A549 (cell line): ENCODE data around the gene PLEKHA8. TPM values are rescaled to one million over a fixed set of nuclear protein-coding genes. Genes with fewer than 3 reads are reported as not detected.

ENCODE experiments used
- ATAC-seq, 2 experiments: fragments of 200-7000 bp in 1 of 2; fragments of >200 bp in 1 of 2; cut with Nextera tagmentation in 1 of 2; cut with Tn5 transposase in 1 of 2; 3 replicates each; pipeline versions ENCODE4 v1.8.0 to v1.9.1; 2018 to 2020; ENCODE audit warnings: mild to moderate bottlenecking in 1 of 2, moderate library complexity in 1 of 2
- CTCF ChIA-PET: fragments of 300-600 bp; sonication (Branson Sonifier 250); formaldehyde crosslinking; extraction: SDS; loops from one replicate; lab custom pipeline; 2021; ENCODE audit warnings: antibody characterized with exemption, inconsistent platforms; lab: Yijun Ruan, JAX
- POLR2A ChIA-PET: fragments of 350-600 bp; formaldehyde crosslinking; extraction: SDS; loops from one replicate; lab custom pipeline; 2021; ENCODE audit warnings: antibody characterized with exemption, inconsistent platforms; lab: Yijun Ruan, JAX
- DNase-seq, 2 experiments: peaks; one replicate each; pipeline versions ENCODE4 v3.0.0 to v3.0.0-alpha.2; 2011 to 2016; ENCODE audit warnings: low read depth in 1 of 2, low spot score in 1 of 2
- FAIRE-seq: peaks from 2 replicates; lab custom pipeline; 2011; peaks lifted over from hg19 to GRCh38; lab: Jason Lieb, UNC
- H3K27ac ChIP-seq, 2 experiments: fragments of >200 bp; sonication (Bioruptor Twin); formaldehyde crosslinking; 3 replicates each; pipeline ENCODE4 v1.5.1; 2016 to 2017
- H3K4me1 ChIP-seq: fragments of >200 bp; sonication (Bioruptor Twin); formaldehyde crosslinking; 3 replicates; pipeline ENCODE4 v1.6.1; 2016
- H3K4me2 ChIP-seq: fragments of >200 bp; sonication (Bioruptor Twin); formaldehyde crosslinking; 3 replicates; pipeline ENCODE4 v1.6.1; 2016
- H3K4me3 ChIP-seq: fragments of >200 bp; sonication (Bioruptor Twin); formaldehyde crosslinking; 3 replicates; pipeline ENCODE4 v1.5.1; 2016
- H3K9me3 ChIP-seq: fragments of >200 bp; sonication (Bioruptor Twin); formaldehyde crosslinking; 3 replicates; pipeline ENCODE4 v1.6.1; 2016
- CBX8 ChIP-seq: fragments of 200-600 bp; sonication (generic); IDR thresholded peaks from 2 replicates; pipeline ENCODE4 v1.6.1; 2016
- CEBPB ChIP-seq, 2 experiments: fragments of >200 bp in 1 of 2; sonication (Bioruptor Twin) in 1 of 2; formaldehyde crosslinking in 1 of 2; IDR thresholded peaks; 2 replicates each; pipeline ENCODE4 v1.6.1; 2012 to 2016
- CHD2 ChIP-seq: fragments of 150-350 bp; IDR thresholded peaks from 2 replicates; pipeline ENCODE4 v1.6.1; 2014; ENCODE audit warnings: low read length; ENCODE audit not compliant: partially characterized antibody
- CHD4 ChIP-seq: fragments of 200-600 bp; sonication (generic); IDR thresholded peaks from 2 replicates; pipeline ENCODE4 v1.6.1; 2016; ENCODE audit warnings: antibody characterized with exemption, mild to moderate bottlenecking, borderline replicate concordance
- ESRRA ChIP-seq: fragments of 150-350 bp; IDR thresholded peaks from 2 replicates; pipeline ENCODE4 v1.6.1; 2014; ENCODE audit warnings: mild to moderate bottlenecking, low read length, borderline replicate concordance
- GATA3 ChIP-seq: IDR thresholded peaks from 2 replicates; pipeline ENCODE4 v1.6.1; 2012; ENCODE audit warnings: borderline replicate concordance
- HDAC2 ChIP-seq: fragments of 200-600 bp; sonication (generic); IDR thresholded peaks from 2 replicates; pipeline ENCODE4 v1.6.1; 2016
- HEYL ChIP-seq: fragments of 250-450 bp; sonication (Bioruptor Pico); IDR thresholded peaks from 2 replicates; pipeline ENCODE4 v1.8.0; 2021; ENCODE audit warnings: mild to moderate bottlenecking, moderate library complexity
- HOXB5 ChIP-seq: fragments of 250-450 bp; sonication (Bioruptor Pico); IDR thresholded peaks from 2 replicates; pipeline ENCODE4 v1.5.0; 2020; ENCODE audit warnings: mild to moderate bottlenecking, moderate library complexity
- JUNB ChIP-seq: fragments of >200 bp; sonication (Bioruptor Twin); formaldehyde crosslinking; IDR thresholded peaks from 2 replicates; pipeline ENCODE4 v1.6.1; 2016
- MYC ChIP-seq: IDR thresholded peaks from 2 replicates; pipeline ENCODE4 v1.6.1; 2012; ENCODE audit warnings: mild to moderate bottlenecking, inconsistent platforms, low read length, improper control_type of control experiment, borderline replicate concordance
- NPAS2 ChIP-seq: fragments of 250-450 bp; sonication (Bioruptor Pico); IDR thresholded peaks from 2 replicates; pipeline ENCODE4 v1.8.0; 2022; ENCODE audit warnings: mild to moderate bottlenecking, moderate library complexity, borderline replicate concordance
- POLR2A ChIP-seq: IDR thresholded peaks from 2 replicates; pipeline ENCODE4 v1.6.1; 2012; ENCODE audit warnings: mild to moderate bottlenecking, low read length
- POLR2AphosphoS2 ChIP-seq: conservative IDR thresholded peaks from 2 replicates; pipeline ENCODE4 v1.6.1; 2012; ENCODE audit warnings: low read length, improper control_type of control experiment, inconsistent platforms
- RAD21 ChIP-seq, 2 experiments: fragments of >200 bp in 1 of 2; sonication (Bioruptor Twin) in 1 of 2; formaldehyde crosslinking in 1 of 2; IDR thresholded peaks in 1 of 2; conservative IDR thresholded peaks in 1 of 2; 2 replicates in 1 of 2; 3 replicates in 1 of 2; pipeline ENCODE4 v1.6.1; 2012 to 2018; ENCODE audit warnings: inconsistent platforms in 1 of 2
- RARB ChIP-seq: fragments of 250-450 bp; sonication (Bioruptor Pico); IDR thresholded peaks from 2 replicates; pipeline ENCODE4 v1.8.0; 2021; ENCODE audit warnings: mild to moderate bottlenecking, moderate library complexity
- RFX5 ChIP-seq: fragments of 450-650 bp; IDR thresholded peaks from 2 replicates; pipeline ENCODE4 v1.7.1; 2014; ENCODE audit warnings: antibody characterized with exemption, mild to moderate bottlenecking, moderate library complexity
- SMC3 ChIP-seq: fragments of >200 bp; sonication (Bioruptor Twin); formaldehyde crosslinking; IDR thresholded peaks from 3 replicates; pipeline ENCODE4 v1.6.1; 2018; ENCODE audit warnings: inconsistent platforms
- ZC3H11A ChIP-seq: fragments of 450-650 bp; IDR thresholded peaks from 2 replicates; pipeline ENCODE4 v1.6.1; 2014; ENCODE audit warnings: antibody characterized with exemption, mild to moderate bottlenecking
- ZFP36 ChIP-seq: fragments of 450-650 bp; IDR thresholded peaks from 2 replicates; pipeline ENCODE4 v1.6.1; 2014; ENCODE audit warnings: borderline replicate concordance; ENCODE audit not compliant: partially characterized antibody
- WGBS: methylation state at CpG from one replicate; pipeline ENCODE4 v1.1.6; 2017; ENCODE audit errors: missing lambda C conversion rate; 5-methylcytosine and 5-hydroxymethylcytosine counted together
- polyA plus RNA-seq, 4 experiments: library from polyadenylated mRNA; depleted of rRNA in 3 of 4; stranded (reverse); fragments of >200 nt; fragmentation: RNase III in 1 of 4; extraction: RNeasy Plus Mini Kit Qiagen cat#74134 plus additional on column Dnase treatment in 1 of 4; gene quantifications; 2 replicates in 3 of 4; 3 replicates in 1 of 4; pipeline ENCODE4 v1.2.3, GENCODE V29; 2011 to 2017
- TF ChIP-seq, protein P1 (sequence below): fragments of 250-450 bp; sonication (Bioruptor Pico); IDR thresholded peaks from 2 replicates; pipeline ENCODE4 v1.5.0; 2021; ENCODE audit warnings: mild to moderate bottlenecking, moderate library complexity, borderline replicate concordance
- TF ChIP-seq, protein P2 (sequence below): fragments of >200 bp; sonication (Bioruptor Twin); formaldehyde crosslinking; IDR thresholded peaks from 3 replicates; pipeline ENCODE4 v1.6.1; 2016
- TF ChIP-seq, protein P3 (sequence below): fragments of >200 bp; sonication (Bioruptor Twin); formaldehyde crosslinking; IDR thresholded peaks from 3 replicates; pipeline ENCODE4 v1.5.1; 2016
- TF ChIP-seq, protein P4 (sequence below): fragments of 250-450 bp; sonication (Bioruptor Pico); IDR thresholded peaks from 2 replicates; pipeline ENCODE4 v1.5.0; 2020; ENCODE audit warnings: low read depth, mild to moderate bottlenecking, moderate library complexity
- TF ChIP-seq, protein P5 (sequence below): fragments of >200 bp; sonication (Bioruptor Twin); formaldehyde crosslinking; IDR thresholded peaks from 2 replicates; pipeline ENCODE4 v1.6.1; 2016
- TF ChIP-seq, protein P6 (sequence below): IDR thresholded peaks from 2 replicates; pipeline ENCODE4 v1.6.1; 2012; ENCODE audit warnings: low read depth, borderline replicate concordance

The PLEKHA8 gene
- polyA plus RNA-seq, 2 of the 4 experiments (the other 2 are of a cell fraction): 5.9 to 10.9 TPM

DNA sequence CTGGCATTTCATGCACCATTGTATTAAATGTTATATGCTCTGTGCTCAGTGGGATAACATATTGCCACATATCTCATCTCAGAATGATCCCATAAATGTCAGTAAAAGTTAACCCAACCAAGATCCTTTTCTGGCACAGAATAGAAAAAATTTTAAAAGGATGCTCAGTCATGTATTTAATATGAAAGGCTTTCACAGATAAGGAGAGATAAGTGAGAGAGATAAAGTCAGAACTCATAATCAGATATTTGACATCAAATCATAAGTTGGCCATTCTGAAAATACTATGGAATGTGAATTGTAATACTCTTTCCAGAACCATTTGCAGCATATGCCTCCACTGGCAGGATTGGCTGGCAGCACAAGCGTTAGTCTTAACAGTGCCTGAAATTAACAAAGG, 38.5 kb downstream of the PLEKHA8 start (continued):
- TF ChIP-seq, protein P1, sequence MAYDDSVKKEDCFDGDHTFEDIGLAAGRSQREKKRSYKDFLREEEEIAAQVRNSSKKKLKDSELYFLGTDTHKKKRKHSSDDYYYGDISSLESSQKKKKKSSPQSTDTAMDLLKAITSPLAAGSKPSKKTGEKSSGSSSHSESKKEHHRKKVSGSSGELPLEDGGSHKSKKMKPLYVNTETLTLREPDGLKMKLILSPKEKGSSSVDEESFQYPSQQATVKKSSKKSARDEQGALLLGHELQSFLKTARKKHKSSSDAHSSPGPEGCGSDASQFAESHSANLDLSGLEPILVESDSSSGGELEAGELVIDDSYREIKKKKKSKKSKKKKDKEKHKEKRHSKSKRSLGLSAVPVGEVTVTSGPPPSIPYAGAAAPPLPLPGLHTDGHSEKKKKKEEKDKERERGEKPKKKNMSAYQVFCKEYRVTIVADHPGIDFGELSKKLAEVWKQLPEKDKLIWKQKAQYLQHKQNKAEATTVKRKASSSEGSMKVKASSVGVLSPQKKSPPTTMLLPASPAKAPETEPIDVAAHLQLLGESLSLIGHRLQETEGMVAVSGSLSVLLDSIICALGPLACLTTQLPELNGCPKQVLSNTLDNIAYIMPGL (CRISPR knock-in tag): no peak
- TF ChIP-seq, protein P2, sequence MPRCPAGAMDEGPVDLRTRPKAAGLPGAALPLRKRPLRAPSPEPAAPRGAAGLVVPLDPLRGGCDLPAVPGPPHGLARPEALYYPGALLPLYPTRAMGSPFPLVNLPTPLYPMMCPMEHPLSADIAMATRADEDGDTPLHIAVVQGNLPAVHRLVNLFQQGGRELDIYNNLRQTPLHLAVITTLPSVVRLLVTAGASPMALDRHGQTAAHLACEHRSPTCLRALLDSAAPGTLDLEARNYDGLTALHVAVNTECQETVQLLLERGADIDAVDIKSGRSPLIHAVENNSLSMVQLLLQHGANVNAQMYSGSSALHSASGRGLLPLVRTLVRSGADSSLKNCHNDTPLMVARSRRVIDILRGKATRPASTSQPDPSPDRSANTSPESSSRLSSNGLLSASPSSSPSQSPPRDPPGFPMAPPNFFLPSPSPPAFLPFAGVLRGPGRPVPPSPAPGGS: no peak

DNA sequence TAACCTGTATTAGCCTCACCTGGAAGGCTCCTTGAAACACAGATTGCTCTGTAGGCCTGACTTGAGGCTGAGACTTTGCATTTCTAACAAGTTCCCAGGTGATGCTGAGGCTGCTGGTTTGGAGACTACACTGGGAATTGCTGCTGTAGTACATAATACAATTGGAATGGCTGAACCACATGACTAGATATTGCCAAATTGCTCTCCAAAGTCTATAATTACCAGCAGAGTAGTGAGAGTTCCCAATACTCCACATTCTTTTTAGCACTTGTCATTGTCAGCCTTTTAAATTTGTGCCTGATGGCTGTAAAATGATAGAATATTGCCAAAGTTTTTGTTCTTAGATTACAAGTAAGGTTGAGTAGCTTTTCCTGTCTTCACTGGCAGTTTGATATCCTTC, 39.9 kb downstream of the PLEKHA8 start:
- no peaks in the 10 kb centered on the region for H3K9me3 ChIP-seq
- H3K4me2 ChIP-seq: no peak overlapping the region
- no peaks in the 10 kb centered on the region for H3K4me1 ChIP-seq
- FAIRE-seq (no peak), DNase-seq (no peak), ATAC-seq (no peak)
- no peak overlapping the region for H3K27ac ChIP-seq
- TF ChIP-seq NPAS2 (CRISPR knock-in tag): no peak
- TF ChIP-seq POLR2AphosphoS2: no peak
- TF ChIP-seq SMC3: no peak
- no peak for TF ChIP-seq ZC3H11A
- TF ChIP-seq, protein P3, sequence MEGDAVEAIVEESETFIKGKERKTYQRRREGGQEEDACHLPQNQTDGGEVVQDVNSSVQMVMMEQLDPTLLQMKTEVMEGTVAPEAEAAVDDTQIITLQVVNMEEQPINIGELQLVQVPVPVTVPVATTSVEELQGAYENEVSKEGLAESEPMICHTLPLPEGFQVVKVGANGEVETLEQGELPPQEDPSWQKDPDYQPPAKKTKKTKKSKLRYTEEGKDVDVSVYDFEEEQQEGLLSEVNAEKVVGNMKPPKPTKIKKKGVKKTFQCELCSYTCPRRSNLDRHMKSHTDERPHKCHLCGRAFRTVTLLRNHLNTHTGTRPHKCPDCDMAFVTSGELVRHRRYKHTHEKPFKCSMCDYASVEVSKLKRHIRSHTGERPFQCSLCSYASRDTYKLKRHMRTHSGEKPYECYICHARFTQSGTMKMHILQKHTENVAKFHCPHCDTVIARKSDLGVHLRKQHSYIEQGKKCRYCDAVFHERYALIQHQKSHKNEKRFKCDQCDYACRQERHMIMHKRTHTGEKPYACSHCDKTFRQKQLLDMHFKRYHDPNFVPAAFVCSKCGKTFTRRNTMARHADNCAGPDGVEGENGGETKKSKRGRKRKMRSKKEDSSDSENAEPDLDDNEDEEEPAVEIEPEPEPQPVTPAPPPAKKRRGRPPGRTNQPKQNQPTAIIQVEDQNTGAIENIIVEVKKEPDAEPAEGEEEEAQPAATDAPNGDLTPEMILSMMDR: no peak
- no peak for TF ChIP-seq HDAC2
- POLR2A ChIA-PET: no interaction called here
- H3K4me3 ChIP-seq: no peak overlapping the region
- CTCF ChIA-PET: no interaction called here

DNA sequence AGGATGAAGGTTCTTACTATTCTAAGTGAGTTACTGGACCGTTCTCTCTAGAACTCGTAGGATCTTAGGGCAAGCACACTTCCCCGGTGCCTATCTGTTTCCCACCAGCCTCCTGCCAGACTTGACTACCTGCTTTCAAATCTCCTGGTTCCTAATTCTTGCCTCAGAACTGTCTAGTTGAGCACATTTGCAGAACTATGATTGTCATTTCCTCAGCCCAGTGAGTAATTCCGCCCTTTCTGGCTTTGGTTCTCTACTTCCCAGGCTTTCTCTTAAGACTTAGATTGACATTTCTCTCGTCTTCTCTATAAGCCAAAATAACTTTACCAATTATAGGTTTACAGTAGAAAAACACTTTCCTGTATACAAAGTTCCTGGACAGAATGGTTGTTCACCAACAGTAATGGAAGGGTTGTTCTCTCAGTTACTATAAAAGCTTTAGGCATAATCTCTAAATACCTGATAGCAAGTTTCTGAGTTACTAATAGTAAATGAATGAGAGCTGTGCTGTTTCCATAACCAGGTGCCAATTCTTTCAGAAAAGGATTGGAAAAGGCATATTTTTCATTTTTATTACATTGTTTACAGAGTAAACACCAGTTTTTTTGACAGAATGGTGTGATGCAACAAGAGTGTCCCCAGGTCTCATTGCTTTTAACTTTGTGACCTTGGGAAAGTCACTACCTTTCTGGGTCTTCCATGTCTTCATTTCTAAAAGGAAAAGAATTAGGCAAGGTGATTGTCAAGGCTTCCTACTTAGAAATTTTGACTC, 41.1 kb downstream of the PLEKHA8 start:
- Histone ChIP-seq H3K4me1 (no peaks in the 10 kb centered on the region), H3K4me2 (no peak overlapping the region), H3K9me3 (no peaks in the 10 kb centered on the region), H3K27ac (no peak overlapping the region), H3K4me3 (no peak overlapping the region)
- CTCF ChIA-PET: interaction anchor here (2.5 kb wide), 1 partner anchor 12 kb away, joined by 6 read pairs; no protein-coding TSS in a partner anchor
- WGBS: 88% methylated on average over 5 of the region's 5 CpGs
- ATAC-seq (no peak), DNase-seq (no peak), FAIRE-seq (no peak)
- TF ChIP-seq MYC: no peak
- TF ChIP-seq HEYL (CRISPR knock-in tag): no peak
- no peak for TF ChIP-seq RFX5
- TF ChIP-seq RAD21 (conservative IDR thresholded peaks at IDR 0.05 in 1 of 2, IDR thresholded peaks at IDR 0.05 in 1 of 2): no peak
- TF ChIP-seq GATA3: no peak
- TF ChIP-seq CEBPB (IDR thresholded peaks at IDR 0.05): no peak
- no peak for TF ChIP-seq CHD2
- TF ChIP-seq, protein P4, sequence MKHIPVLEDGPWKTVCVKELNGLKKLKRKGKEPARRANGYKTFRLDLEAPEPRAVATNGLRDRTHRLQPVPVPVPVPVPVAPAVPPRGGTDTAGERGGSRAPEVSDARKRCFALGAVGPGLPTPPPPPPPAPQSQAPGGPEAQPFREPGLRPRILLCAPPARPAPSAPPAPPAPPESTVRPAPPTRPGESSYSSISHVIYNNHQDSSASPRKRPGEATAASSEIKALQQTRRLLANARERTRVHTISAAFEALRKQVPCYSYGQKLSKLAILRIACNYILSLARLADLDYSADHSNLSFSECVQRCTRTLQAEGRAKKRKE (CRISPR knock-in tag): no peak
- TF ChIP-seq ZFP36: no peak
- TF ChIP-seq CBX8: no peak
- TF ChIP-seq JUNB: no peak
- TF ChIP-seq, protein P5, sequence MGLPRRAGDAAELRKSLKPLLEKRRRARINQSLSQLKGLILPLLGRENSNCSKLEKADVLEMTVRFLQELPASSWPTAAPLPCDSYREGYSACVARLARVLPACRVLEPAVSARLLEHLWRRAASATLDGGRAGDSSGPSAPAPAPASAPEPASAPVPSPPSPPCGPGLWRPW: no peak
- TF ChIP-seq POLR2AphosphoS2: no peak
- no peak for TF ChIP-seq ESRRA
- TF ChIP-seq, protein P6, sequence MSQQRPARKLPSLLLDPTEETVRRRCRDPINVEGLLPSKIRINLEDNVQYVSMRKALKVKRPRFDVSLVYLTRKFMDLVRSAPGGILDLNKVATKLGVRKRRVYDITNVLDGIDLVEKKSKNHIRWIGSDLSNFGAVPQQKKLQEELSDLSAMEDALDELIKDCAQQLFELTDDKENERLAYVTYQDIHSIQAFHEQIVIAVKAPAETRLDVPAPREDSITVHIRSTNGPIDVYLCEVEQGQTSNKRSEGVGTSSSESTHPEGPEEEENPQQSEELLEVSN: no peak
- no peak for TF ChIP-seq HOXB5
- TF ChIP-seq POLR2A: no peak
- TF ChIP-seq CHD4: no peak
- no peak for TF ChIP-seq RARB (CRISPR knock-in tag)
- POLR2A ChIA-PET: no interaction called here
